CD1c-positive myeloid dendritic cell (primary cell): ENCODE results near the gene PHACTR3.
"Not testable (repeated sequence)": the region's sequence is repeated elsewhere in the genome, so short reads cannot be mapped to it uniquely, and the experiment has no call there.

Experiments
- DNase-seq: peaks from one replicate; pipeline ENCODE4 v3.0.0-alpha.2; 2016; ENCODE audit errors: extremely low spot score

The PHACTR3 gene

GRCh38 chr20:59603781-59604541 is at the start of gene PHACTR3:
Gene PHACTR3 (plus strand): TSS chr20:59604540. CDS start chr20:59605015, 475 bp downstream.
- no peak for DNase-seq

- not testable (repeated sequence) for DNase-seq
Measured at GRCh38 chr20:59557733-59558529, 46.4 kb upstream of the PHACTR3 start.

GRCh38 chr20:59559024-59559817 is 45.1 kb upstream of the PHACTR3 start:
- DNase-seq: no peak

- DNase-seq: no peak
Measured at GRCh38 chr20:59559863-59560262, 44.5 kb upstream of the PHACTR3 start.

- DNase-seq: peak; percentile 33
Measured at GRCh38 chr20:59560588-59561227, 43.6 kb upstream of the PHACTR3 start.

- no peak for DNase-seq
Measured at GRCh38 chr20:59561228-59561605, 43.1 kb upstream of the PHACTR3 start.

- DNase-seq: no peak
Measured at GRCh38 chr20:59561614-59562277, 42.6 kb upstream of the PHACTR3 start.

GRCh38 chr20:59564171-59564570 is 40.2 kb upstream of the PHACTR3 start:
- no peak for DNase-seq

- DNase-seq: no peak
Measured at GRCh38 chr20:59564943-59565342, 39.4 kb upstream of the PHACTR3 start.

- no peak for DNase-seq
Measured at GRCh38 chr20:59565768-59566461, 38.4 kb upstream of the PHACTR3 start.

GRCh38 chr20:59566631-59567524 is 37.5 kb upstream of the PHACTR3 start:
- DNase-seq: no peak

GRCh38 chr20:59567585-59568508 is 36.5 kb upstream of the PHACTR3 start:
- no peak for DNase-seq

GRCh38 chr20:59568509-59569024 is 35.8 kb upstream of the PHACTR3 start:
- DNase-seq: no peak

GRCh38 chr20:59569305-59569704 is 35.0 kb upstream of the PHACTR3 start:
- no peak for DNase-seq

GRCh38 chr20:59571151-59571550 is 33.2 kb upstream of the PHACTR3 start:
- DNase-seq: no peak

- DNase-seq: peak; percentile 71
Measured at GRCh38 chr20:59571551-59572314, 32.6 kb upstream of the PHACTR3 start.

GRCh38 chr20:59572515-59572914 is 31.8 kb upstream of the PHACTR3 start:
- DNase-seq: no peak
